ENCODE measurements around the gene CHD8. TPM values are rescaled to one million over a fixed set of nuclear protein-coding genes. Genes with fewer than 3 reads are reported as not detected.

Gene CHD8
- 144 TPM for total RNA-seq (ENCODE audit: unreplicated experiment)
- long read RNA-seq, partial matches to known transcripts, result 3 of 4 reads
- long read RNA-seq, other reads (novel, unspliced or antisense), result 1 of 4 reads

GRCh38 chr14:21455912-21456667 lies at the start of gene CHD8:
Gene CHD8 (minus strand): TSS chr14:21456123. CDS start chr14:21431643, 24,480 bp downstream.
- TF ChIP-seq CTCF (IDR thresholded peaks at IDR 0.05; ENCODE audit: unreplicated experiment), result peak; percentile 72
- no peaks in the 10 kb centered on the region for H3K9me3 Mint-ChIP-seq (ENCODE audit: unreplicated experiment)
- peak within 1 kb of the TSS; percentile 95 for H3K4me3 Mint-ChIP-seq (ENCODE audit: unreplicated experiment)
- H3K4me1 Mint-ChIP-seq (ENCODE audit: unreplicated experiment), result peaks cover 10% of the 10 kb centered on the region
- peaks cover 3% of the 10 kb centered on the region for H3K27me3 Mint-ChIP-seq (ENCODE audit: unreplicated experiment)
- peak within 1 kb of the TSS; percentile 100 for H3K27ac Mint-ChIP-seq (ENCODE audit: unreplicated experiment)
- DNase-seq (ENCODE audit: low spot score), result peak; percentile 99
- peaks cover 7% of the 10 kb centered on the region for H3K36me3 Mint-ChIP-seq (ENCODE audit: low read depth, unreplicated experiment)

- H3K36me3 Mint-ChIP-seq (ENCODE audit: low read depth, unreplicated experiment), result peaks cover 27% of the 10 kb centered on the region
Measured at GRCh38 chr14:21505012-21505553, 49.2 kb upstream of the CHD8 start.

DNA sequence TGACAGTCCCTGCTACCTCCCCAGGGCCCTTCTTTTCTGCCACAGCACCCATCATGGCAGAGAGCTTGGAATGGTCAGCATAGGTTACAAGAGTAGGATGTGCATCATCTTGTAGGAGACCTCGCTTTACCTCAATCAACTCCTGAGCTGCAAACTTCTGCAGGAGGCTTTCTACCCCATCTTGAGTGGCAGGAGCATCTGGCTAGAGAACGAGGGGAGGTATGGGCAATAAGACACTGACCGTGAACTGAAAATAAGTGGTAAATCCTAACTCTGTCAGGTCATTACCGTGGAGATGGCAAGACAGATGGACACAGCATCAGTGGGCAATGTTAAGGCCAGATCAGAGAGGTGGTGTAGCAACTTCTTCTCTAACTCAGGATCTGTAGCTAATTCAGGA lies 47.5 kb upstream of the CHD8 start:
- Mint-ChIP-seq H3K36me3 (ENCODE audit: low read depth, unreplicated experiment) (peaks cover 36% of the 10 kb centered on the region), H3K4me3 (ENCODE audit: unreplicated experiment) (no peak overlapping the region), H3K4me1 (ENCODE audit: unreplicated experiment) (peaks cover 3% of the 10 kb centered on the region), H3K9me3 (ENCODE audit: unreplicated experiment) (no peaks in the 10 kb centered on the region), H3K27me3 (ENCODE audit: unreplicated experiment) (peaks cover 1% of the 10 kb centered on the region), H3K27ac (ENCODE audit: unreplicated experiment) (no peak overlapping the region)
- no peak for TF ChIP-seq CTCF (IDR thresholded peaks at IDR 0.05; ENCODE audit: unreplicated experiment)
- DNase-seq (ENCODE audit: low spot score), result no peak

More at GRCh38 chr14:21505012-21505553, 49.2 kb upstream of the CHD8 start:
- peaks cover 2% of the 10 kb centered on the region for H3K27me3 Mint-ChIP-seq (ENCODE audit: unreplicated experiment)
- DNase-seq (ENCODE audit: low spot score), result no peak
- no peak overlapping the region for H3K4me3 Mint-ChIP-seq (ENCODE audit: unreplicated experiment)
- no peak for TF ChIP-seq CTCF (IDR thresholded peaks at IDR 0.05; ENCODE audit: unreplicated experiment)
- peaks cover 7% of the 10 kb centered on the region for H3K4me1 Mint-ChIP-seq (ENCODE audit: unreplicated experiment)
- H3K27ac Mint-ChIP-seq (ENCODE audit: unreplicated experiment), result no peak overlapping the region
- H3K9me3 Mint-ChIP-seq (ENCODE audit: unreplicated experiment), result no peaks in the 10 kb centered on the region

DNA sequence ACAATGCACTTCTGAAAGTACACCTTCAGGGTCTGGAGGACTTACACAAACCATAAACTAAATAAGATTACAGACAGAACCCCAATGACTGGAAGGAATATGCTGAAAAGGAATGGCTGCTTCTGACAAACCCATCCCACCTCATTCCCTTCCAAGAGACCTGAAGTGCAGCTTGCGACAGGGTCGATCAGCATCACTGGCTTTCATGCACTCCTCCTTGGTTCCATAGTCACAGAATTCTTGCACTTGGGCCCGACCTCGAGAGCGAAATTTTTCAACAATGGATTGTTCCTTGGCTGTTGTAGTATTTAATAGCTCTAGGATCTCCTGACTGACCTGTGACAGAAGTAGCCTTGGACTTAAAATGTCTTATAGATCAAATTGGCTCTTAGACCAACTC lies 45.6 kb upstream of the CHD8 start:
- DNase-seq (ENCODE audit: low spot score), result no peak
- Mint-ChIP-seq H3K27me3 (ENCODE audit: unreplicated experiment) (peaks cover 1% of the 10 kb centered on the region), H3K4me1 (ENCODE audit: unreplicated experiment) (peaks cover 3% of the 10 kb centered on the region), H3K27ac (ENCODE audit: unreplicated experiment) (no peak overlapping the region), H3K4me3 (ENCODE audit: unreplicated experiment) (no peak overlapping the region), H3K36me3 (ENCODE audit: low read depth, unreplicated experiment) (peaks cover 34% of the 10 kb centered on the region), H3K9me3 (ENCODE audit: unreplicated experiment) (no peaks in the 10 kb centered on the region)
- TF ChIP-seq CTCF (IDR thresholded peaks at IDR 0.05; ENCODE audit: unreplicated experiment), result no peak
